Measurements from ENCODE around the gene ZNF611. TPM values are rescaled to one million over a fixed set of nuclear protein-coding genes. Genes with fewer than 3 reads are reported as not detected.
A peak's percentile ranks its signal among the peaks of the same experiment; 100 is the strongest.

The ZNF611 gene
- total and polyA plus RNA-seq, 10 of the 15 experiments (the other 5 are each of a cell fraction or from before 2014, with no cell fraction given), result 1.4 to 16.8 (median 7.6) TPM

- TF ChIP-seq E2F8 (IDR thresholded peaks at IDR 0.05; ENCODE audit: low read depth, partially characterized antibody) (no peak), CBFB (IDR thresholded peaks at IDR 0.05; ENCODE audit: low read depth) (no peak), CHD4 (IDR thresholded peaks at IDR 0.05) (no peak), E4F1 (IDR thresholded peaks at IDR 0.05; ENCODE audit: borderline replicate concordance, partially characterized antibody) (no peak), RAD51 (IDR thresholded peaks at IDR 0.05) (peak; percentile 59; the same call in 1 of the 2 replicates), ELK1 (IDR thresholded peaks at IDR 0.05; ENCODE audit: low read depth, low read length) (no peak), NR2F1 (conservative IDR thresholded peaks at IDR 0.05) (peak; percentile 94), RAD21 (IDR thresholded peaks at IDR 0.05; ENCODE audit: insufficient read depth, low read depth, low read length) (no peak), NR2C1 (IDR thresholded peaks at IDR 0.05) (no peak), SREBF1 (IDR thresholded peaks at IDR 0.05; ENCODE audit: low read length) (no peak), E2F4 (IDR thresholded peaks at IDR 0.05; ENCODE audit: low read depth, low read length) (no peak), IRF3 (IDR thresholded peaks at IDR 0.05) (no peak), CHD1 (IDR thresholded peaks at IDR 0.05; ENCODE audit: low read depth, low read length) (no peak), TCF3 (IDR thresholded peaks at IDR 0.05; ENCODE audit: borderline replicate concordance, insufficient read depth, low read depth, low read length) (no peak), BHLHE40 (IDR thresholded peaks at IDR 0.05; ENCODE audit: borderline replicate concordance in 1 of 2, low read depth in 2 of 2, low read length in 1 of 2) (peak; percentile 58 to 84; a peak in 3 of 4 replicates), ZNF24 (IDR thresholded peaks at IDR 0.05) (no peak), ZZZ3 (IDR thresholded peaks at IDR 0.05; ENCODE audit: control insufficient read depth, insufficient read length, low read depth) (no peak), POLR2AphosphoS2 (IDR thresholded peaks at IDR 0.05; ENCODE audit: low read depth, low read length) (no peak), MXI1 (IDR thresholded peaks at IDR 0.05; ENCODE audit: low read depth, low read length) (peak; percentile 34; the same call in 1 of the 2 replicates), BMI1 (IDR thresholded peaks at IDR 0.05; ENCODE audit: borderline replicate concordance) (peak; percentile 87; the same call in 1 of the 2 replicates), BCL3 (IDR thresholded peaks at IDR 0.05; ENCODE audit: borderline replicate concordance, insufficient read depth, low read depth, low read length, poor library complexity, severe bottlenecking) (no peak)
Measured at GRCh38 chr19:52691737-52692136, 43.1 kb downstream of the ZNF611 start (continued).
